NCI-H187 (cell line): ENCODE measurements around the gene CDCA8.
"Not testable (repeated sequence)": the region's sequence is repeated elsewhere in the genome, so short reads cannot be mapped to it uniquely, and the experiment has no call there.

ENCODE experiments used
- DNase-seq, 2 experiments: peaks; one replicate each; lab custom pipeline; 2025; lab: John Stamatoyannopoulos, UW

CDCA8 gene

GRCh38 chr1:37673920-37674319 lies 18.4 kb upstream of the CDCA8 start:
- DNase-seq = no peak

DNA sequence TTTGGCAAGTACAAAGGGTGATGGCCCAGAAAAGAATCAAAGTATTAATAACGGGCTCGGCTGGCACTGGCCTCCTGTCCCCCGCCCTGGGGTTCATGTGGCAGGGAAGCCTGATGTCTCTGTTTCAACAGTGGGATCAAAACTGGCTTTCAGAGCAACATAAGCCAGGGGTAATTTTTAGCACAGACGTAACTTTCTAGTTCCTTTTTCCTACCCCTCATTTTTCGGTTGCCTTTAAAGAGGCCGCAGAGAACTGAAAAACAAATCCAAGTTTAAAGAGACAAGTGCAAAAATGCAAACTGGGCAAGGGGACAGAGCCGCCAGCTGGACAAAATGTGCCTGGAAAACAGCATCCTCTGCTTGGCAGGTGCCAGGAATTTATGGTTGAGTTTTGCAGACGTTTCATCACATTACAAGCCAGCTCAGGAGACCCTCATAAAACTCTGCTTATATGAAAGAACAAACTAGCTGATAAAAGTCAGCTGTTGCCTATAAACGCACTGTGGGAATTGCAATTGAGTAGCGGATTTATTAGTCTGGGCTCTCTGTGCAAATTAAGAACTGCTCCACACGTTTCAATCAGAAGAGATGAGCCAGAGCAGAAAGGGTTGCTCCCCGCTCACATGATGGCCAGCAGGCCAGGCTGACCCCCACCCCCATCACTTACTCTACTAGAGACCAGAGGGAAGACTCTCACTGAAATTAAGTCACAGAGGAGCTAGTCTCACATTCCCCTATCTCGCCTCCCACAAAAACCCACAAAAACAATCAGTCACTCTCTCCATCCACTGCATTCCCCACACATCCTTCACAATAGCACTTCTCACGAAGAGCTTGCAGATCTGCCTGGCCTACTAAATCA lies 15.8 kb upstream of the CDCA8 start:
- no peak for DNase-seq

GRCh38 chr1:37677143-37677439 lies 15.2 kb upstream of the CDCA8 start:
- DNase-seq = no peak

DNA sequence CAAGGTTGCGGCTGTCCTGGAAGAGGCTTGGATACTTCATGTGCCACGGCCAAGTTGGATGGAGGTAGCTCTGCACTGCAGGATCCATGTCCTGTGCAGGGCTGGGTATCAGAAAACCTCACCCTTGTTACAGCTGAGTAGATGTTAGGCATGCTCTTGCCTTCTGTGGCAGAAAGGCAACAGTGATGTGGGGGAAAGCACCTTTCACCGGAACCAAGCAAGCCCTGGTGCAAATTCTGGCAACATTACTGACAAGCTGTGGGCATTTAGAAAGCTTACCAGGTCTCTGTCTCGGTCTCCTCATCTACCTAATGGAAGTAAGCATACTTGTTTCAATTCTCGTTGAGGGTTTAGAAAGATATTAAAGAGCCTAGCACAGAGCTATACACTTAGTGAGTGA lies 14.5 kb upstream of the CDCA8 start:
- no peak for DNase-seq

- no peak for DNase-seq
These were observed 11.4 kb upstream of the CDCA8 start for GRCh38 chr1:37680933-37681332.

DNA sequence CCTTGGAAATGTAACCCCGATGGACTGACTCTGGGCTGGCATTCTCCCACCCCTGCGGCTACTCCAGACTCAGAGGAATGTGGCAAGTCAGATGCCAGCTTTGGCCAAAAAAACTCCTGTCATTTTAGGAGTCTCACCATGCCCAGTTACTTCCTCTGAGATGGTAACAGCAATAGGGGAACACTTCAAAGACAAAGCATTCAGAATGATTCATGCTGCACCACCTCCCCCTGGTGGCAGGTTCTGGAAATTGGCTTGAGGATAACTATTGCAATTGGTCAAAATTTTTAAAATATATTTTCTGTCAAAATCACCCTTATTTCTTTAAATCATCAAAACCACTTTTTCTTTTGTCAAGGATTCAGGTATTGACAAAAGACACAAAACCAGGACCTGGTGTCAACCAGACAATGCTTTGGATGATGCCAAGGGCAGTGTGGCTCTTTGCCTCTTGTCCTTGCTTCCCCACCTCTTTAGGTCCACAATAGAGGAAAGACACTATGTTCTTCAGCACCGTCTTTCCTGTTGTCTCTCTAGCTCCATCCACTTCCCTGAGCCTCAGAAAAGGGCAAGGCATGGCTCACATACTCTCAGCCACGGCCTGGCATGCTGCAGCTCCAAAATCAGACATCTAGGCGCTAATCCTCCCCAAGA lies 9.9 kb upstream of the CDCA8 start:
- peak; percentile 11 to 23 for DNase-seq

DNA sequence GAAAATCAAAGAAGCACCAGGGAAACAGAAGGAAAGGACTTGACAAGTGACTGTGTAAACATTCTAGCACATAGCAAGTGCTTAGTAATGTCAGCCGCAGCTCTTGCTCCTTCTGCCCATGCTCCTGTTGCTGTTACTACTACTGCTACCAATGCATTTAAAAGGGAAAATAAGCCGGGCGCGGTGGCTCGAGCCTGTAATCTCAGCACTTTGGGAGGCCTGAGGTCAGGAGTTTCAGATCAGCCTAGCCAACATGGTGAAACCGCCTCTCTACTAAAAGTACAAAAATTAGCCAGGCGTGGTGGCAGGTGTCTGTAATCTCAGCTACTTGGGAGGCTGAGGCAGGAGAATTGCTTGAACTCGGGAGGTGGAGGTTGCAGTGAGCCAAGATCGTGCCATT lies 8.1 kb upstream of the CDCA8 start:
- not testable (repeated sequence) for DNase-seq

- no peak for DNase-seq
These were observed 6.6 kb upstream of the CDCA8 start for GRCh38 chr1:37685722-37686121.

- not testable (repeated sequence) for DNase-seq
These were observed 4.6 kb upstream of the CDCA8 start for GRCh38 chr1:37687764-37688163.

- no peak for DNase-seq
These were observed 3.4 kb upstream of the CDCA8 start for GRCh38 chr1:37688926-37689325.

DNA sequence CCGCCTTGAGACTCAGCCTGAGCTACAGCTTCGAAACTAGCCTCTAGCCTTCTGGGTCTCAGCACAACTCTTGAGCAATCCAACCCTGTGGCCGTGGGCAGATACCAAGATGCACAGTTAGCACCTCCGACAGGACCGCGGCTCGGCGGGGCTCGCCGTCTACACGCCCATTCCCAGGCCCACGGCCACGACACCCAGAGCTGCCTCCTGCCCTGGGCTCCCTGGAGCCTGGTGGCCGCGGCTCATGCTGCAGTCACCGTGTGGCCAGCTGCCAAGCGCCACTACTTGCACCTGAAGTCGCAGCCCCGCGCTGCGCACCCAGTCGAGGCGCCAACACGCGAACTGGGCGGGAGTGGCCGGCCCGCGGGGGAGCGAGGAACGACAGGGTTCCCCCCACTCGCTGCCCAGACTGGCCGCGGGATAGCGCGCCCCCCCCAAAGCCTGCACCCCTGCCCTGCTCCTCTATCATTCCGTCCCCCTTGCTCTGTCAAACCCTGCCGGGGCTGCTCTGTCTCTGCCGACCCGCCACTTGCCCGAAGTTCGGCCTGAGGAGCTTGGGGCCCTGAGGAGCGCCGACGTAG lies 729 bp upstream of the CDCA8 start:
- DNase-seq = no peak

DNA sequence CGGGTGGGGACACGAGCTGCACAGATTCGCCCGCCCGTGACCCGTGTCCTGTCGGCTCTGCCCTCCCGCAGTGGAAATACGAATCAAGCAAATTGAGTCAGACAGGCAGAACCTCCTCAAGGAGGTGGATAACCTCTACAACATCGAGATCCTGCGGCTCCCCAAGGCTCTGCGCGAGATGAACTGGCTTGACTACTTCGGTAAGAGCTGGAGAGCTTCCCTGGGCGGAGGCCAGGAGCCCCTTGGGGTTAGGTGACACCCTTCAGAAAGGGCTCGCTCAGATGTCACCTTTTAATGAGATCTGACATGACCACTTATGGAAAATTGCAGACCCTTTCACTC lies 489 bp downstream of the CDCA8 start:
- DNase-seq = no peak

GRCh38 chr1:37697090-37697489 lies 4.8 kb downstream of the CDCA8 start:
- DNase-seq = no peak

DNA sequence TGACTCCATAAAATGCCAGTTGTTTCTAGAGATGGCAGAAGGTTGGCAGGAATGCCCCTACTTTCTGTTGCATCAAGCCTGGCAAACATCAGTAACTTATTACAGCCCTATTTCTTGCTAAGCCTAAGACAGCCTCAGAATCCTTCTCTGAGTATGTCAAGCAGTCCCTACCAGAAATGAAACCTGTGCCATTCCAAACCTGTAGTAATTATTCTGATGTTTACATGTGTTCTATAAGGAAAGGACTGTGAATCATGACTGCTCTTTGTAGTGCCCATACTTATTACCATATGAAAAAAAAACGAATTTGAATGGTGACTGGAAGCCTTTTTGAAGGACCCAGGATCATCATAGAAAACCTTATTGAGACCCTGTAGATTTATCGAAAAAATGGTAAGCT lies 5.4 kb downstream of the CDCA8 start:
- no peak for DNase-seq

- DNase-seq = no peak
These were observed 6.8 kb downstream of the CDCA8 start for GRCh38 chr1:37699147-37699546.

DNA sequence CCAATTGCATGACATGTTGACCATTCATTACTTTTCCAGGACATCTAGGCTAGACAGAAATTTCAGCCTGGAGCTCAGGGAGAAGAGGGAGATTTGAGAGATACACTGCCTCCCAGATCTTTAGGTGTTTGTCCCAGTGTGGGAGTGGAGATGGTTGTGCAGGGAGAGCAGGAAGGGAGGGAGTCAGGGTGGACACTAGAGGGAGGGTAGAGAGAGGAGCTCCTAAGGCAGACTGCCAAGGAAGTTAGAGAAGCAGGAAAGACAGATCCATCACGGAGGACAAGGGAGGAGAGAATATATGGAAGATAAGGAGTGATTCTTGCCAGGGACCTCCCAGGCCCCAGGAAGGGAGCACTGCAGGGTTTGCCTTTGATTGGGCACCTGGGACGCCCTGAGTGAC lies 8.7 kb downstream of the CDCA8 start:
- no peak for DNase-seq

DNA sequence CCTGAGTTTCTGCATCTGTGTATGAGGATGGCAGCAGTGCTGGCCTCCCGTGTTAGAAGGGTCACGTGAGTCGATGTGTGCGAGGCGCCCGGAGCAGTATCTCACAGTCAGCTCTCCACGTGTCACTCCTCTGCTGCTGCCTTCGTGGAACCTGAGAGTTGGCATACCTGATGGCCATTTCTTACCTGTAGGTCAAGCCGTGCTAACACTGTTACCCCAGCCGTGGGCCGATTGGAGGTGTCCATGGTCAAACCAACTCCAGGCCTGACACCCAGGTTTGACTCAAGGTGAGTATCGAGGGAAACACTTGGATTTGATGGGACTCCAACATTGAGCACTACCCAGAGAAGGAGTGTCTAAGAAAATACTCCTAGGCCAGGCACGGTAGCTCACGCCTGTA lies 10.7 kb downstream of the CDCA8 start:
- no peak for DNase-seq

GRCh38 chr1:37704966-37705365 lies 12.7 kb downstream of the CDCA8 start:
- no peak for DNase-seq

- DNase-seq = no peak
These were observed 13.1 kb downstream of the CDCA8 start for GRCh38 chr1:37705399-37705798.

- no peak for DNase-seq
These were observed 16.2 kb downstream of the CDCA8 start for GRCh38 chr1:37708471-37708870.

GRCh38 chr1:37714226-37714625 lies 21.9 kb downstream of the CDCA8 start:
- DNase-seq = no peak

GRCh38 chr1:37714689-37715088 lies 22.4 kb downstream of the CDCA8 start:
- no peak for DNase-seq

DNA sequence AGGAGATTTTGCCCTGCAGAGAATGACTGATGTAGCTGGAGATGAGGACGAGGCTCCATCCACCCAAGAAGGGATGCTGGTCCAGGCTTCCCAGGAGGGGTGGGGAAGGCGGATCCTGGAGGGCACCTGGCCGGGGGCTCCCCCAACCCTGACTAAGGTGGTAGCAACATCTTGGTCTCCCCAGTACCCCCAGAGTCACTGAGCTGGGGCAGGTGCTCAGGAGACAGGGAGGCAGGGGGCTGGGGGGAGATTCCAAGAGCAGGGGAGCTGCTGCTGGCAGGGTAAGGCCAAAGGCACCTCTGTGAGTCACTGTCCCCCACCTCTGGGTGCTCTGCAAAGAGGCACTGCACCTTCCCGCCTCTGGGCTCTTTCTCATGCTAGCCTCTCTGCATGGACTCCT lies 24.0 kb downstream of the CDCA8 start:
- no peak for DNase-seq

DNA sequence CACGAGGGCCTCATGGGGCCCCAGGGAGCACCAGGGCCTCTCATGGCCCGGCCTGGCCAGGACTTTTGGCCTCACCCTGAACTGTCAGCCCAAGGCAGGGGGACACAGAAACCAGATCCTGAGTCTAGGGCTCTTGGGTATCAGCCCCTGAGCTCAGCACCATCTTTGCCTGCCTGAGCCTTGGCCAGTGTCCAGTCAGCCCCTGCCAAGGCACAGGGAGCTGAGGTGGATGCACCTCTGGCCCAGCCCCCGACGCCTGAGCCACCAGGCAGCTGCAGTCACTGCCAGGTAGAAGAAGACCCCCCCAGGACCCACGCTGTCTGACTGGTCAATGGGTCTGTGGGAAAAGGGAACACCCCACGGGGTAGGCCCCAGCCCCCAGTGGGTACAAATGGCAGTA lies 25.3 kb downstream of the CDCA8 start:
- DNase-seq = no peak
